Cerebellar nuclear complex (tissue), 1 donor: Measurements from ENCODE around the gene USHBP1.

Experiments
- DNase-seq, 2 experiments: peaks; one replicate each; lab custom pipeline; 2025; lab: John Stamatoyannopoulos, UW

The USHBP1 gene

GRCh38 chr19:17237747-17238706 is 26.5 kb downstream of the USHBP1 start:
- no peak for DNase-seq

GRCh38 chr19:17236811-17237543 is 27.6 kb downstream of the USHBP1 start:
- DNase-seq: no peak

- no peak for DNase-seq
These were observed 28.4 kb downstream of the USHBP1 start for GRCh38 chr19:17235971-17236777.

GRCh38 chr19:17235300-17235970 is 29.1 kb downstream of the USHBP1 start:
- DNase-seq: peak in 1 of 2 experiments; percentile 11

- DNase-seq: no peak
These were observed 29.6 kb downstream of the USHBP1 start for GRCh38 chr19:17234911-17235299.

GRCh38 chr19:17232258-17232657 is 32.3 kb downstream of the USHBP1 start:
- DNase-seq: no peak

GRCh38 chr19:17229890-17230289 is 34.7 kb downstream of the USHBP1 start:
- DNase-seq: no peak

- DNase-seq: no peak
These were observed 36.7 kb downstream of the USHBP1 start for GRCh38 chr19:17227798-17228367.

GRCh38 chr19:17226002-17226933 is 38.3 kb downstream of the USHBP1 start, which contains the start of gene OCEL1:
OCEL1 (plus strand) TSS chr19:17226226; CDS start chr19:17226248, 22 bp downstream.
- peak; percentile 94 to 97 for DNase-seq

GRCh38 chr19:17225053-17225452 is 39.5 kb downstream of the USHBP1 start:
- DNase-seq: no peak

GRCh38 chr19:17220207-17220758 is 44.3 kb downstream of the USHBP1 start:
- DNase-seq: no peak

- no peak for DNase-seq
These were observed 45.3 kb downstream of the USHBP1 start for GRCh38 chr19:17219286-17219685.

GRCh38 chr19:17216058-17216670 is 48.4 kb downstream of the USHBP1 start:
- DNase-seq: no peak

GRCh38 chr19:17215127-17215971 is 49.2 kb downstream of the USHBP1 start, which contains the start of gene USE1:
USE1 (plus strand) TSS chr19:17215357; CDS start chr19:17215406, 49 bp downstream.
- peak in 1 of 2 experiments; percentile 79 for DNase-seq

GRCh38 chr19:17214508-17215126 is 49.9 kb downstream of the USHBP1 start:
- no peak for DNase-seq

- DNase-seq: no peak
These were observed 51.2 kb downstream of the USHBP1 start for GRCh38 chr19:17213334-17213733.
